Liver (tissue), 9 donors: ENCODE results near the gene POLD3. TPM values are rescaled to one million over a fixed set of nuclear protein-coding genes. Genes with fewer than 3 reads are reported as not detected.

Experiments
- DNase-seq: peaks from one replicate; pipeline ENCODE4 v3.0.0-alpha.2; 2017; ENCODE audit warnings: low spot score
- H3K27ac ChIP-seq, 2 donors: one replicate each; pipeline ENCODE4 v1.7.0; 2013; ENCODE audit warnings: inconsistent platforms in 2 of 2, low read length in 2 of 2, control low read depth in 1 of 2, low read depth in 1 of 2, mild to moderate bottlenecking in 1 of 2
- H3K27me3 ChIP-seq, 4 donors: one replicate each; pipeline versions ENCODE4 v1.6.1 to v1.7.0; 2013; ENCODE audit warnings: low read length in 3 of 4, inconsistent platforms in 1 of 4, mild to moderate bottlenecking in 1 of 4, moderate library complexity in 1 of 4; ENCODE audit not compliant: control insufficient read depth in 4 of 4, insufficient read depth in 4 of 4
- H3K36me3 ChIP-seq, 4 donors: one replicate each; pipeline versions ENCODE4 v1.6.1 to v1.7.0; 2013; ENCODE audit warnings: low read length in 3 of 4, mild to moderate bottlenecking in 3 of 4, low read depth in 1 of 4, moderate library complexity in 1 of 4; ENCODE audit not compliant: control insufficient read depth in 4 of 4, insufficient read depth in 3 of 4
- H3K4me1 ChIP-seq, 4 donors: one replicate each; pipeline versions ENCODE4 v1.6.1 to v1.7.0; 2013; ENCODE audit warnings: low read length in 3 of 4, mild to moderate bottlenecking in 3 of 4, moderate library complexity in 1 of 4; ENCODE audit not compliant: control insufficient read depth in 4 of 4, insufficient read depth in 4 of 4
- H3K4me3 ChIP-seq, 3 donors: one replicate each; pipeline versions ENCODE4 v1.6.1 to v1.7.0; 2013; ENCODE audit warnings: low read length in 3 of 3, control low read depth in 1 of 3, low read depth in 1 of 3, mild to moderate bottlenecking in 1 of 3
- H3K9ac ChIP-seq, 2 donors: one replicate each; pipeline ENCODE4 v1.7.0; 2013; ENCODE audit warnings: low read length in 2 of 2, mild to moderate bottlenecking in 2 of 2, moderate library complexity in 2 of 2, control low read depth in 1 of 2, low read depth in 1 of 2
- H3K9me3 ChIP-seq, 4 donors: one replicate each; pipeline versions ENCODE4 v1.6.1 to v1.7.0; 2013; ENCODE audit warnings: low read length in 3 of 4; ENCODE audit not compliant: control insufficient read depth in 4 of 4
- ATF3 ChIP-seq: IDR thresholded peaks from 2 replicates; pipeline ENCODE4 v1.6.1; 2016; ENCODE audit warnings: antibody characterized with exemption
- CTCF ChIP-seq: fragments of 150-350 bp; IDR thresholded peaks from 2 replicates; pipeline ENCODE4 v1.5.1; 2017; ENCODE audit warnings: improper control_type of control experiment, low read depth, low read length; ENCODE audit not compliant: missing input control
- EGR1 ChIP-seq, 2 donors: IDR thresholded peaks; 2 replicates each; pipeline ENCODE4 v1.6.1; 2016 to 2018; ENCODE audit warnings: antibody characterized with exemption in 2 of 2, low read depth in 2 of 2
- FOXA1 ChIP-seq: IDR thresholded peaks from 2 replicates; pipeline ENCODE4 v1.6.1; 2016; ENCODE audit warnings: antibody characterized with exemption
- FOXA2 ChIP-seq: IDR thresholded peaks from 2 replicates; pipeline ENCODE4 v1.6.1; 2016; ENCODE audit warnings: antibody characterized with exemption
- HNF4A ChIP-seq, 2 donors: conservative IDR thresholded peaks; 2 replicates each; pipeline ENCODE4 v1.6.1; 2016; ENCODE audit warnings: antibody characterized with exemption in 2 of 2, mild to moderate bottlenecking in 2 of 2
- HNF4G ChIP-seq: IDR thresholded peaks from 2 replicates; pipeline ENCODE4 v1.6.1; 2016; ENCODE audit warnings: antibody characterized with exemption
- JUND ChIP-seq, 2 donors: IDR thresholded peaks; 2 replicates each; pipeline ENCODE4 v1.6.1; 2016; ENCODE audit warnings: antibody characterized with exemption in 2 of 2
- MAX ChIP-seq: IDR thresholded peaks from 2 replicates; pipeline ENCODE4 v1.6.1; 2016; ENCODE audit warnings: antibody characterized with exemption
- NR2F2 ChIP-seq: IDR thresholded peaks from 2 replicates; pipeline ENCODE4 v1.6.1; 2016; ENCODE audit warnings: antibody characterized with exemption
- RAD21 ChIP-seq, 2 donors: IDR thresholded peaks; 2 replicates each; pipeline ENCODE4 v1.6.1; 2016; ENCODE audit warnings: antibody characterized with exemption in 2 of 2, mild to moderate bottlenecking in 2 of 2
- REST ChIP-seq: IDR thresholded peaks from 2 replicates; pipeline ENCODE4 v1.6.1; 2016; ENCODE audit warnings: antibody characterized with exemption, mild to moderate bottlenecking
- RXRA ChIP-seq, 2 donors: IDR thresholded peaks; 2 replicates each; pipeline ENCODE4 v1.6.1; 2017 to 2018; ENCODE audit warnings: antibody characterized with exemption in 2 of 2, mild to moderate bottlenecking in 1 of 2
- SP1 ChIP-seq: IDR thresholded peaks from 2 replicates; pipeline ENCODE4 v1.6.1; 2018; ENCODE audit warnings: antibody characterized with exemption, mild to moderate bottlenecking
- YY1 ChIP-seq: IDR thresholded peaks from 2 replicates; pipeline ENCODE4 v1.6.1; 2016; ENCODE audit warnings: antibody characterized with exemption, mild to moderate bottlenecking
- ZBTB33 ChIP-seq: IDR thresholded peaks from 2 replicates; pipeline ENCODE4 v1.6.1; 2016; ENCODE audit warnings: antibody characterized with exemption
- WGBS: extraction: QIAGEN DNeasy Blood & Tissue Kit; methylation state at CpG from one replicate; pipeline ENCODE4 v1.1.7; 2013; 5-methylcytosine and 5-hydroxymethylcytosine counted together
- polyA plus RNA-seq, 2 donors: library from polyadenylated mRNA; stranded (reverse) in 1 of 2; unstranded in 1 of 2; fragments of 200-250 nt in 1 of 2; fragments of >200 nt in 1 of 2; fragmentation: Nextera tagmentation in 1 of 2; extraction: Ambion mirVana in 1 of 2; gene quantifications; one replicate each; pipeline versions ENCODE4 v1.2.1 to v1.2.3, GENCODE V29; 2013 to 2015
- total RNA-seq, 2 donors: library from RNA; depleted of rRNA; stranded (reverse); fragments of >200 nt; gene quantifications; one replicate each; pipeline ENCODE4 v1.2.3, GENCODE V29; 2014
- donor health status: healthy.
- donor health status: healthy.
- donor health status: healthy.
- donor health status: healthy.
- donor health status: healthy.

Gene POLD3
- total and polyA plus RNA-seq, 4 donors: 3.0 to 8.3 (median 5.0) TPM

GRCh38 chr11:74662487-74663103 is 70.2 kb downstream of the POLD3 start:
- no peak overlapping the region for H3K27ac ChIP-seq

GRCh38 chr11:74663315-74663714 is 70.9 kb downstream of the POLD3 start:
- no peak overlapping the region for H3K9ac ChIP-seq
- DNase-seq: no peak
- no peak overlapping the region for H3K27ac ChIP-seq
- no peak overlapping the region for H3K4me3 ChIP-seq
- H3K36me3 ChIP-seq: no peaks in the 10 kb centered on the region
- 33% methylated on average over 1 of the region's 1 CpG for WGBS
- H3K4me1 ChIP-seq: peaks cover 0 to 21% (median 13%) of the 10 kb centered on the region in 4 donors
- no peaks in the 10 kb centered on the region for H3K9me3 ChIP-seq
- H3K27me3 ChIP-seq: no peaks in the 10 kb centered on the region
- TF ChIP-seq EGR1 (IDR thresholded peaks at IDR 0.05; ENCODE audit: low read depth in 2 of 2) (no peak), FOXA2 (no peak), HNF4G (no peak), MAX (no peak), REST (no peak), YY1 (no peak), RAD21 (IDR thresholded peaks at IDR 0.05) (no peak), ATF3 (no peak), NR2F2 (no peak), HNF4A (conservative IDR thresholded peaks at IDR 0.05) (no peak), FOXA1 (no peak), SP1 (no peak), JUND (IDR thresholded peaks at IDR 0.05) (no peak)

More at GRCh38 chr11:74662487-74663103, 70.2 kb downstream of the POLD3 start:
- 74% methylated on average over 4 of the region's 4 CpGs for WGBS
- Histone ChIP-seq H3K4me1 (peaks cover 0 to 21% (median 13%) of the 10 kb centered on the region in 4 donors), H3K9ac (no peak overlapping the region), H3K27me3 (no peaks in the 10 kb centered on the region), H3K4me3 (no peak overlapping the region), H3K9me3 (no peaks in the 10 kb centered on the region), H3K36me3 (no peaks in the 10 kb centered on the region)
- no peak for DNase-seq
- peak; percentile 92 for TF ChIP-seq SP1
- peak; percentile 13 to 42 for TF ChIP-seq RAD21 (IDR thresholded peaks at IDR 0.05)
- no peak for TF ChIP-seq ATF3
- no peak for TF ChIP-seq FOXA2
- peak; percentile 75 to 91 for TF ChIP-seq RXRA (IDR thresholded peaks at IDR 0.05)
- TF ChIP-seq CTCF: no peak
- peak; percentile 43 for TF ChIP-seq MAX
- TF ChIP-seq HNF4G: peak; percentile 88
- TF ChIP-seq JUND (IDR thresholded peaks at IDR 0.05): peak in 1 of 2 donors; percentile 50
- peak; percentile 56 for TF ChIP-seq YY1
- TF ChIP-seq HNF4A (conservative IDR thresholded peaks at IDR 0.05): peak; percentile 92 to 96
- TF ChIP-seq ZBTB33: no peak
